HG03439 (cell line): ENCODE data around the gene URM1.
"Not testable (repeated sequence)": the region's sequence is repeated elsewhere in the genome, so short reads cannot be mapped to it uniquely, and the experiment has no call there.

Source experiments
- ATAC-seq: cut with Tn5 transposase; IDR thresholded peaks from one replicate; pipeline ENCODE4 v1.9.1; 2021; ENCODE audit warnings: mild to moderate bottlenecking, moderate library complexity; ENCODE audit not compliant: unreplicated experiment

The URM1 gene

DNA sequence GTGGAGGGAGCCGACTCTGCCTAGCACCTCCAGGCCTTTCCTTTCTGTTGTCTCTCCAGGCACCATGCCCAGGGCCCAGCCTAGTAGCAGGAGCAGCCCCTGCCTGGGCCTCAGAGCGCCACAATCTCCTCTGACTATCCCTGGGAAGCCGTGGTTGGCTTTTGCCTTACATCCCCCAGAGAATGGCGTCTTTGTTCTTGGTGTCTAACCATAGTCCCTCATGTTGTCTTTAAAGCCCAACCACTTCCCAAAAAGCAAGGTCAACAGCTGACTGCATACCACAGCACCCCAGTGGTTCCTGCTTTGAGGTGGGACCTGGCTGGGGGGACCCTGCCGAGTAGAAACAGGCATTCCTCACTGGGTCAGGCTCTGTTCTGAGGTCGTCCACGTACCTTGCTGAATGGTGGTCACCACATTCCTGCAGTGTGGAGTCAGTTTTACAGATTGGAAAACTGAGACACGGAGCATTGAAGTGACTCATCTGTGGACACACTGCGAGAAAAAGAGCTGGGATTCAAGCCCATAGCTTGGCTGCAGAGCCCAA lies 35.7 kb downstream of the URM1 start:
- ATAC-seq: no peak

DNA sequence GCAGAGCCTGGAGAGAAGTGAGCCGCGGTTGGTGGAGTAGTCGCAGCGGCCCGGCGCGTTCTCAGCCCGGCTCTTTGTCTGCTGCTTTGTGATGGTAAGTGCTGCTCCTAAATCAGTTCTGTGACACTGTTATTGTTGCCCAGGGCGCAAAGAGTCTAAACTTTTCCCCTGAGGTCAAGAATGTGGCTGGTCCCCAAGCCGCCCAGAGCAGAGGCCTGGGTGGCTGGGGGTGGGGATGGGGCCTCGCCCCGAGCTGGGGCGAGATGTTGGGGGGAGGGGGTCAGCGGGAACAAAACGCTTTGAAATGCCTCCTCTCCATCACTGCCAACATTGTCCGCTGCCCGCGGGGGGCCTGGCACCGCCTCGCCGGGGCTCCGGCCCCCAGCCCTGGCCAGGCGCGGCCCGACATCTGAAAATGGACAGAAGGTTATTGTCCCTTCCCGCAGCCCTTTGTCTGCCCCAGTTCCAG lies 37.8 kb downstream of the URM1 start:
- ATAC-seq: no peak

DNA sequence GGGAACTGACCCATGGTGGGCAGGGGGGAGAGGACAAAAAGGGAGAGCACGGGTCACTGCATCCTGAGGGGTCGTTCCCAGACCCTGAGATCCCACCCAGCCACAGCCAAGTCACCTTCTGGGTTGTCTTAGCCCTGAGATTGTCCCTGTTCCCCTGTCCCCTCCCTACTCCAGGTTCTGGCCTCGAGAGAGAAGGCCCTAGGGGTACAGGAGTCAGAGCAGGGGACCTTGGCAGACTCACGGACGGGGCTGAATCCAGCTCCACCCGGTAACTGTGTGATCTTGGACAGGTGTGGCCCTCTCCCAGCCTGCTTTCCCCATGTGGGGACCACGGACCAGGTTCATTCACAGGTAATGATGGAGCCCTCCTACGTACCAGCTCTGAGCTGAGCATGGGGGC lies 38.3 kb downstream of the URM1 start:
- ATAC-seq: no peak

DNA sequence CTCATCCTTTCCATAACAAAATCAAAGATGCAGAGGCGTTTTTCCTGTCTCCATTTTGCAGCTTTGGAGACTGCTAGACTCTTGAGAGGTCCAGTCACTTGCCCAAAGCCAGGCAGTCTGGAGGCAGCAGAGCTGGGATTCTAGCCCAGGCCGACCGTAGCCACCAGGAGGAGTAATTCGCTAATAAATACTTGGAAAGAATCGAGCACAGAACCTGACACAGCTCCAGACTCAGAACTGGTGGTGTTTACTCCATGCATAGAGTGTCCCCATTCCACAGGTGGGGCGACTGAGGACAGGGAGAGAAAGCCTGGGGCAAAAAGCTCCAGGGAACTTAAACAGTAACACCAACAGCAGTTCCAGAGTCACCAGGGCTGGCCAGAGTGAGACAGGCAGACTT lies 38.8 kb downstream of the URM1 start:
- no peak for ATAC-seq

DNA sequence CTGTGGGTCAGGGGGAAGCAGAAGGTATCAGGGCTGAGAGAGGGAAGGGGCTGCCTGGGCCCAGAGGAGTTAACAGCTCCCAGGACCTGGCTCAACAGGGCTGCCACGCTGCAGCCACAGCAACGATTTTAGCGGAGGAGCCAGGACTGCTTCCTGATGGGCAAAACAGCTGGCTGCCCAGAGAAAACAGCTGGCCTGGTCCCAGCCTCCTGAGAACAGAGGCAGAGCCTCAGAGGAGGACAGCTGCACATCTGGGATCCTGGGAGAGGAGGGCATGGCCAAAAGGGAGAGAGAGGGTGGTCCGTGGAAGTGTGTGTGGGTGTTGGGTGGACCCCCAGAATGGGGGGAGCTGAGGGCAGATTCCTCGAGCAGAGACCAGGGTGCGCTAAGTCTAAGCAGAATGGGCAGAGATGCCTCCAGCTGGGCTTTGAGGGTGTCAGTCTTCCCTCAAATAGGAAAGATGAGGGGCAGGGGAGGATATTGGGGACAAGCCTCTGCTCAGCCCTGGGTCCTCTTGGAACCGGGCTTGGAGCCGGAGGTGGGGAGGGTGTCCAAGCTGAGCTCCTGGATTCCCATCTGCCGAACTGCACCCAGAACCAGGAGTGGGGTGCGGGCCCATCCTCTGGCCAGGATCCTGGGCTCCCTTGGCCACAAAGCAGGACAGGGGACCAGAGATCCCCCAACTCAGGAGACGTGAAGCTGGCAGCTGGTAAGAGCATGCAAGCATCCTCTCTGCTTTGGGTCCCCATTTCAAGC lies 40.4 kb downstream of the URM1 start:
- no peak for ATAC-seq

DNA sequence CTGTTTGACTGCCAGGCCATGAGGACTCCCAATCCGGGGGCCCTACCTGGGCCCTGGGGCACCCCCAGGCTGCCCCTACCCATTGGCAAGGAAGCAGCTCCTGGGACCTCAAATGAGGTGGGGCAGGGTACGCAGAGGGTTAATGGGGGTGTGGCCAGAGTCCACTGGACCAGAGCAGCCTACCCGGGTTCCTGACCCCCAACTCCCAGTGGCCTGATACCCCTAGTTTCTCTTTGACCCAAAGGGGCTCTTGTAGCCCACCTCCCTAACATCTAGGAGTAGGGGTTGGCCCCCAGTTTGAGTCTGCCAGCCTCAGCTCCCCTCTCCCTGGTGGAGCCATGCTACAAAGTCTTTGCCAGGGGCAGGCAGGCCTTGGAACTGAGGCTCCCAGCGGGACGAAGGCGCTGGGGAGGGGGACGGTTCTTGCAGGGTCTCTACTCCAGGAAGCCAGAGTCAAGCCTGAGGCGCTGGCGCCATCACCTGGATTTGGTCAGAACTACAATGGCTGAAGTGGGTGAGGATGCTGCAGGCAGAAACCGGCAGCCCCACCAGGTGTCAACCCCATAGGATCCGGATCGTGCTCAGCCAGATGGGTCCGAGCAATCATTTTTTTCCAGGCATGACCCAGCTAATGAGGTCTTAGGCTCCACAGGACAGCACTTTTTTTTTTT lies 41.1 kb downstream of the URM1 start:
- no peak for ATAC-seq

DNA sequence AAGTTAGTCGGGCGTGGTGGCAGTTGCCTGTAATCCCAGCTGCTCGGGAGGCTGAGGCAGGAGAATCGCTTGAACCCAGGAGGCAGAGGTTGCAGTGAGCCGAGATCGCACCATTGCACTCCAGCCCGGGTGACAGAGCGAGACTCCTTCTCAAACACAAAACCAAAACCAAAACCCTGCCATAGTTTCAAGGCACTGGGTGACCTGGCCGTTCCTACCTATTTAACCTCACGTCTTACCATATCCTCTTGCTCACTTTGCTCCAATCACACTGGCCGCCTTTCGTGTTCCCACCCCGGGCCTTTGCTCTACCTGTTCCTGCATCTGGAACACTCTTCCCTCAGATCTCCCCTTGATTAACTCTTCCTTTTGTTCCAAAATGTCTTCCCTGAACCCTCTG lies 42.6 kb downstream of the URM1 start:
- ATAC-seq: not testable (repeated sequence)

DNA sequence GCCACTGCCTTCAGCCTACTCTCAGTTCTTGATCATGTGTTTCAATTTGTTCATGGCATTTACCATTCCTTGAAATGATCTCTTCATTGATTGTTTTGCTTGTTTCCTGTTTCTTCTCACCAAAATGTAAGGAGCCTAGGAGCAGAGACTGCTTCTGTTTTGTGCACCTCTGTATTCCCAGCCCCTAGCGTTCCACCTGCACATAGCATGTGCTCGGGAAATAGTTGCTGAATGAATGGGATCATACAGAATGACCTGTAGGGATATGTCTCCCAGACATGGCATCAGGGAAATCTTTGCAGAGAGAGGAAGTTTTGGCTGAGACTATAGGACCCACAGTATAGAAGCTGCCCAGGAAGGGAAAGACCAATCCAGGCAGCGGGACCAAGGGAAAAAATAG lies 43.3 kb downstream of the URM1 start:
- no peak for ATAC-seq

DNA sequence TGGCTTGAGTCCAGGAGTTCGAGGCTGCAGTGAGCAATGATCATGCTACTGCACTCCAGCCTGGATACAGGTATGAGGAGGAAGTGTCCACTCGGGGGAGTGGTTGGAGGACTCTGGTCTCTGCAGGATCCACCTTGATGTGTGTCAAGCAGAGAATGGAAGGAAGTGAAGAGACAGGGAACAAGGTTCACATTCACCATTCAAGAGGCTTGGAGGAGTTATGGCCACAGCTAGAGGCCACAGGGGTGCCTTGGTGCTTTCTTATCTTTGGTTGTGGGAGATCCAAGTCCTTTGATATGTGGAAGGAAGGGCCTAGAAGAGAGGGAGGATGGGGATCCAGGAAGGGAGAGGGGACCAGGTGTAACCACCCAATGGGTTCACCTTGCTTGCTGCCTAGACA lies 44.1 kb downstream of the URM1 start:
- ATAC-seq: no peak

DNA sequence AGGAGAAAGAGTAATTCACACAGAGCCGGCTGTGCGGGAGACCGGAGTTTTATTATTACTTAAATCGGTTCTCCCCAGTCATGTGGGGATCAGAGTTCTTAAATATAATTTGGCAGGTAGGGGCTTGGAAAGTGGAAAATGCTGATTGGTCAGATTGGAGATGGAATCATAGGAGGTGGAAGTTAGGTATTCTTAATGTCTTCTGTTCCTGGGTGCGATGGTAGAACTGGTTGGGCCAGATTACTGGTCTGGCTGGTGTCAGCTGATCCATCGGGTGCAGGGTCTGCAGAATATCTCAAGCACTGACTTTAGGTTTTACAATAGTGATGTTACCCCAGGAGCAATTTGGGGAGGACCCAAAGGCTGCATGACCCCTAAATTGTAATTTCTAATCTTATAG lies 44.8 kb downstream of the URM1 start:
- ATAC-seq: no peak

DNA sequence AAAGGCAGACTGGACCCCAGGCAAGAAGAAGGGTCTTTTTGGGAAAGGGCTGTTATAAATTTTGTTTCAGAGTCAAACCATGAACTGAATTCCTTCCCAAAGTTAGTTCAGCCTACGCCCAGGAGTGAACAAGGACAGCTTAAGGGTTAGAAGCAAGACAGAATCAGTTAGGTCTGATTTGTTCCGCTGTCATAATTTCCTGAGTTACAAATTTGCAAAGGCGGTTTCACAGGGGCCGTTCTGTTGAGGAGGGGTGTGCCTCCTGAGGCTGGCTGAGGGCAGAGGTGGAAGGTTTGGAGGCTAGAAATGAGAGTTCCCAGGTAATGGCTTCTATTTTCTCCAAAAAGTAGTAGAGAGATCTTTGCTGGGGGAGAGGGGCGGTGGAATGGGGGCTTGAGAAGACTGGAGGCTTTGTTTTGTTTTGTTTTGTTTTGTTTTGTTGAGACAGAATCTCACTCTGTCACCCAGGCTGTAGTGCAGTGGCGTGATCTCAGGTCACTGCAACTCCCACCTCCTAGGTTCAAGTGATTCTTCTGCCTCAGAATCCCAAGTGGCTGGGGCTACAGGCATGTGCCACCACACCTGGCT lies 45.4 kb downstream of the URM1 start:
- no peak for ATAC-seq

DNA sequence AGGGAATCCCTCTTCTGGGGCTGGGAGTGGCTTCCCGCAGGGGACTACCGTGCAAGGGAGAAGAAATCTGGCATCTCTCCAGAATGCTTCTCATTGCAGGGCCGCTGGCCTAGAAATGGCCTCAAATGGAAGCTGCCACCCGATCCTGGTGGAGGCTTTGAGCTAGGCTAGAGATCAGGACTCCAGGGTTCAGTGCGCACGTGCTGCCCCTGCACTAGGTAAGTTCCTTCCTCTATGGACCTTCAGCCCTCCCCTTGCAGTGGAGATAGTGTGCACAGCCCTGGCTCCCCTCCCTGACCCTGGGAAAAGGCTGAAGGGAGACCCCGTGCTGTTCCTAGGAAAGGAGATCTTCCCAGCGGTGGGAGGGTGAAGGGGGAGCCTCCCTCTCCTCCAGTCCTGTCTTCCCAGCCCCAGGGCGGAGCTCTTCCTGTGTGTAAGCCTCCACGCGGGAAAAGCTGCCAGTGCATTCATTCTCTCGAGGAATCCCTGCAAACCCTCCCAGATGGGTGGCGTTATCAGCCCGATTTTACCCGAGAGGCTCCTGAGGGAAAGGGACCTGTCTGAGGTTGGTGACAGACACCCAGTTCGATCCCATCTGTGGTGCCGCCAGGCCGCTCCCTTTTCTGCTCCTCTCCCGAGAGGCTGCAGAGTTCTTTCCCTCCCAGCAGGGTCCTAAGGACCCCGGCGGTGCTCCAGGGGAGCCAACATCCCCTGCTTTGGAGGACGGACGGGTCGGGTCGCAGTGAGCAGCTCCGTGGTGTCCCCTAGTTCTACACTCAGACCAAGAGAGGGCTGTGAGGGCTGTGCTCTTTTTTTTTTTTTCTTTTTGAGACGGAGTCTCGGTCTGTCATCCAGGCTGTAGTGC lies 48.1 kb downstream of the URM1 start:
- ATAC-seq: no peak

DNA sequence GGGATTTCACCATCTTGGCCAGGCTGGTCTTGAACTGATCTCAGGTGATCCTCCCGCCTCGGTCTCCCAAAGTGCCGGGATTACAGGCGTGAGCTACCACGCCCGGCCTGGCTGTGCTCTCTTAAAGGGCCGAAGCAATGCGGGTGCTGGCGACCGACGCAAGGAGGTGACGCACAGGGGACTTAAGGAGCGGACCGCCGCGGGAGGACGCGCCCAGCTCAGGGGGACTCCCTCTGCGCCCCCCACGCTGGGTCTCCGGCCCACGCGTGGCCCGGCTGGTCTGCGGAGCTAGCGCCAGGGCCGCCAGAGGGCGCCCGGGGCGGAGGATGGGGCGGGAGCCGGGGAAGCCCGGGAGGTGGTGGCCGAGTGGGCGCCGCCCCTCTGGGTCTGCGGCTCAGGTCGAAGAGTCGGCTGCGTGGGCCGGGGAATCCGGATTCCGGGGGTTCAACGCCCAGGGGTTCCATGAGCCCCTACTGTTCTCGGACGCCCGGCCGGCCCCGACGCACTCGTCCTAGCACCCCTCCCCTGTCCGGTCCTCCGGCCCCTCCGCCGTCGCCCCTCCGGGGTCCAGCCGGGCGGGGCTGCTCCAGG lies 49.0 kb downstream of the URM1 start:
- peak; percentile 76 for ATAC-seq

DNA sequence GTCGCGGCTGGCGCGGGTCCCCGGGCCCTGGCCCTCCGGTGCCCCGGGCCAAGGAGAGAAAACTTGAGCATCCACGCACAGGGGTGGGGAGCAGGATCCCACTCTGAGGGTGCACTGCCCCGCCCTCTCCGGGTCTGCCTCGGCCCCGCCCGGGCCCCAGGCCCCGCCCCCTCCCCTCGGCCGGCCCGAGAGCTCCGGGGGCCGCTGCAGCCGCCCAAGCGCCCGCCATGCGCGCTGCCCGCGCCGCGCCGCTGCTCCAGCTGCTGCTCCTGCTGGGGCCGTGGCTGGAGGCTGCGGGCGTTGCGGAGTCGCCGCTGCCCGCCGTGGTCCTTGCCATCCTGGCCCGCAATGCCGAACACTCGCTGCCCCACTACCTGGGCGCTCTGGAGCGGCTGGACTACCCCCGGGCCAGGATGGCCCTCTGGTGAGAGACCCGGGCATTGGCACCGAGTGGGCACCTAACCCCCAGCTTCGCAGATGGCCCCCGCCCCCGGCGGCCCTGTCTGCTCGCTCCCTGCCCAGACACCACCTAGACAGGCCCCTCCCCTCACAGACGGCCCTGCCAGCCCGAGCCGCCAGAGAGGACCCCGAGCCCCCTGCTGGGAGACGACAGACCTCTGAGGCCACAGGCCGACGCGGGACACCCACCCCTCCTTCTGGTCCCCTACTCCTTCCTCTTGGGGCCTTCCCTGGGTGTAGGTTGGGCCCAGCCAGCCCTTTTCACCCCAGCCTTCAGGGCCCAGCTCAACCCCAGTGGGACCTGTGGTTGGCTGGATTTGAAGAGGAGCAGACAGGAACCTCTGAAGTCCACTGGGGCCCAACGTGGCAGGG lies 49.7 kb downstream of the URM1 start, which contains the start of gene CERCAM:
Gene CERCAM (plus strand): TSS at position 207 of the 831 bp plus-strand sequence. CDS start 21 bp downstream, at position 228.
- peak; percentile 74 for ATAC-seq

DNA sequence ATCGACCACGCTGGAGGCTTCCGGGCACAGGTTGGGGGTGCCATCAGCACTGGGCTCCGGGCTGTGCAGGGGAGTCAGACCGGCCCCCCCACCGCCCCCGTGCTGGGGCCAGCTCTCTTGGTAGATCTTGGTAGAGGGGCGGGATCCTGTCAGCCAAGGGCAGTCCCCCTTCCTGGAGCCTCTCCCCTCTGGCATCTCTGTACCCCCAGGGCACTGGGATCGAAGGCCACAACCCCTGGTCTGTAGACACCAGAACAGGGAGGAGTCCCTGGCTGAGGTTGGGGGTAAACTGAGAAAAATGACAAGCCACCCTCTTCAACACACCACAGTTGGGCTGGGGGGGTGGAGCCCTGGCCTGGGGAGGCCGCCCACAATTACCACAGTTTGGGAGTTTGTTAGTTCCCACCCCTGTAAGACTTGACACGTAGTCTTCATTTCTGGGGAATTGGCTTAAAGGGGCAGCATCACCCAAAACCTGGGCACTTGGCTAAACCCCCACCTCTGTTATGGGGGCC lies 50.4 kb downstream of the URM1 start:
- no peak for ATAC-seq

DNA sequence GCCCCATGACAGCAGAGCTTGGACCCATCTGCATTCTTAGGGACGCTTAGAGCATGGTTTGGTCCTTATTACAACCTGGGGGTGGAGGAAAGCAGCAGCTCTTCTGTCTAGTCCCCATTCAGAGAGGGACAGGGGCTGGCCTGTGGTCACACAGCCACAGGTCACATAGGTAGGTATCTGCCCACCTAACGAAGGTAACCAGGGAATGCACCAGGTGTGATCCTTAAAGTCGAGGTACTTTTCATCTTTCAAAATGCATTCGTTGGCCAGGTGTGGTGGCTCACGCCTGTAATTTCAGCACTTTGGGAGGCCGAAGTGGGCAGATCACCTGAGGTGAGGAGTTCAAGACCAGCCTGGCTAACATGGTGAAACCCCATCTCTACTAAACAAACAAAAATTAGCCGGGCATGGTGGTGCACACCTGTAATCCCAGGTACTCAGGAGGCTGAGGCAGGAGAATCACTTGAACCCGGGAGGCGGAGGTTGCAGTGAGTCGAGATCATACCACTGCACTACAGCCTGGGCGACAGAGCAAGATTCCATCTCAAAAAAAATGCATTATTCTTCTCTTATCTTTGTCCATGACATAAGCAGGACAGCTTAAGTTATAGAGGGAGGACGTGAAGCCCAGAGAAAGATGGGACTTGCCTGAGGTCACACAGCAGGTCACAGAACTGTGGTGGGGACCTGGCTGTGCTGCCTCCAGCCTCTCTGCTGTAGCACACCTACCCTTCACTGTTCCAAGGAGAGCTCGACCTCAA lies 51.0 kb downstream of the URM1 start:
- not testable (repeated sequence) for ATAC-seq

DNA sequence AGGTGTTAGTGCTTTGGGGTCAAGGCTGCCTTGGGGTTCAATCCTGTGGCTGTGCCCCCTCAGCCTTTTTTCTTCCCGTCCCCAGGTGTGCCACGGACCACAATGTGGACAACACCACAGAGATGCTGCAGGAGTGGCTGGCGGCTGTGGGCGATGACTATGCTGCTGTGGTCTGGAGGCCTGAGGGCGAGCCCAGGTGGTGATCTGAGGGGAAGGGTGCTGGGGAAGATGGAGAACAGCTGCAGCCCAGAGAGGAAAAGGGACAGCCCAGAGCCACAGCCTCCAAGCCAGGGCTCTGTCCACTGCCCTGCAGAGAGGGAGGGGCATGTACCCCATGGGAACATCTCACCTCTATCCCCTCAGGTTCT lies 51.6 kb downstream of the URM1 start:
- ATAC-seq: no peak

DNA sequence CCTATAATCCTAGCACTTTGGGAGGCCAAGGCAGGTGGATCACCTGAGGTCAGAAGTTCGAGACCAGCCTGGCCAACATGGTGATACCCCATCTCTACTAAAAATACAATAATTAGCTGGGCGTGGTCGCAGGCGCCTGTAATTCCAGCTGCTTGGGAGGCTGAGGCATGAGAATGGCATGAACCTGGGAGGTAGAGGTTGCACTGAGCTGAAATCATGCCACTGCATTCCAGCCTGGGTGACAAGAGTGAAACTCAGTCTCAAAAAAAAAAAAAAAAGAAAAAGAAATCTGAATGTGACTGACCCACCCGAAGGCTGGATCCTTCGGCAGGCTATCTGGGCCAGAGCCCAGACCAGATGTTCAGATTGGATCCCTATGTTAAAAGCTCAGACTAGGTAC lies 52.2 kb downstream of the URM1 start:
- not testable (repeated sequence) for ATAC-seq
